Suprapubic skin (tissue), 4 donors: Measurements from ENCODE around the gene ACOX3. TPM values are rescaled to one million over a fixed set of nuclear protein-coding genes. Genes with fewer than 3 reads are reported as not detected.

ENCODE experiments used
- DNase-seq, 2 donors: peaks; one replicate each; pipeline ENCODE4 v3.0.0-alpha.2; 2019; ENCODE audit warnings: low spot score in 2 of 2
- H3K27ac ChIP-seq: fragments of 200-600 bp; sonication (generic); one replicate; pipeline ENCODE4 v1.5.1; 2019
- H3K27me3 ChIP-seq: fragments of 200-600 bp; sonication (generic); one replicate; pipeline ENCODE4 v1.5.1; 2019
- H3K36me3 ChIP-seq: fragments of 200-600 bp; sonication (generic); one replicate; pipeline ENCODE4 v1.5.1; 2019
- H3K4me1 ChIP-seq: fragments of 200-600 bp; sonication (generic); one replicate; pipeline ENCODE4 v1.5.1; 2019
- H3K4me3 ChIP-seq: fragments of 200-600 bp; sonication (generic); one replicate; pipeline ENCODE4 v1.5.1; 2019; ENCODE audit warnings: mild to moderate bottlenecking
- H3K9me3 ChIP-seq: fragments of 200-600 bp; sonication (generic); one replicate; pipeline ENCODE4 v1.5.1; 2019
- EP300 ChIP-seq: sonication (generic); formaldehyde crosslinking; IDR thresholded peaks from one replicate; pipeline ENCODE4 v1.6.1; 2017; ENCODE audit warnings: antibody characterized with exemption
- POLR2A ChIP-seq, 2 donors: fragments of 450-650 bp; IDR thresholded peaks; one replicate each; pipeline ENCODE4 v1.6.1; 2017; ENCODE audit warnings: antibody characterized with exemption in 2 of 2, mild to moderate bottlenecking in 2 of 2, moderate library complexity in 2 of 2
- POLR2AphosphoS5 ChIP-seq, 3 donors: sonication (generic); formaldehyde crosslinking; IDR thresholded peaks; one replicate each; pipeline ENCODE4 v1.6.1; 2017; ENCODE audit warnings: antibody characterized with exemption in 3 of 3
- WGBS: methylation state at CpG from one replicate; pipeline ENCODE4 v1.1.5; 2018; 5-methylcytosine and 5-hydroxymethylcytosine counted together
- total RNA-seq, 4 donors: library from RNA; depleted of rRNA; stranded (reverse); fragments of >200 nt; gene quantifications; one replicate each; pipeline ENCODE4 v1.1.0, GENCODE V29; 2016
- TF ChIP-seq, protein P1 (sequence below), 2 donors: fragments of 200-600 bp in 1 of 2; fragments of 450-650 bp in 1 of 2; sonication (generic) in 1 of 2; IDR thresholded peaks; one replicate each; pipeline ENCODE4 v1.5.1; 2016 to 2019; ENCODE audit warnings: antibody characterized with exemption in 2 of 2, mild to moderate bottlenecking in 1 of 2, moderate library complexity in 1 of 2

The ACOX3 gene
- total RNA-seq, 4 donors from 2014 or later = 33.9 to 73.5 (median 54.3) TPM

DNA sequence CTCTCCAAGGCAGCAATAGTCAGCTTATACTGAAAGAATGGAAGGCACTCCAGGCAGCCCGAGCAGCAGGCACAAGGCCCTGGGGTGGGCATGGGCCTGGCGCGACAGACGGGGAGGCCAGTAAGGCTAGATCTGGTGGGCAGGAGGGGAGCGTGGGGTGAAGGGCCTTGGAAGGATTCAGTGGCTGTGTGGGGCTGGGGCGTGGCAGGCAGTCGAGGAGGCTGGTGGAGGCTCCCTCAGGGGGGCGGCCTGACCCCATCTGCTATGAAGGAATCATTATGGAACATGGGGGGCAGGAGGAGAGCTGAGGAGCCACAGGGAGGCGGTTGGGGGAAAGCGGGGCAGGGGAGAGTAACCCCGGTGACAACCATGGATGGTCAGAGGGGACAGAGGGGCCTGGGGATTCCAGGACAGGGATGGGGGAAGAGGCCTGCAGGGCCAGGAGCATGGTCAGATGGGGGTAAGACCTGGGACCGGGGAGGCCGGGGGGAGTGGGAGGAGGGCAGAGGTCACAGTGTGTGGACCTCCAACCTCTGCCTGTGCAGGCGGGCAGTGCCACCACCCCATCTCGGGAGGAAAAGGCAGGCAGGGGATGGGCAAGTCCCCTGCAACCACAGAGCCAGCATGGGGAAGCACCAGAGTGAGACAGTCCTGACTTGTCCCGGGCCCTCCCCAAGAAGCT is 70.3 kb downstream of the ACOX3 start:
- peaks cover 53% of the 10 kb centered on the region for H3K36me3 ChIP-seq
- WGBS = 92% methylated on average over 16 of the region's 16 CpGs
- no peaks in the 10 kb centered on the region for H3K27me3 ChIP-seq
- TF ChIP-seq EP300 (no peak), POLR2A (IDR thresholded peaks at IDR 0.05) (no peak), POLR2AphosphoS5 (IDR thresholded peaks at IDR 0.05) (no peak)
- TF ChIP-seq, protein P1, sequence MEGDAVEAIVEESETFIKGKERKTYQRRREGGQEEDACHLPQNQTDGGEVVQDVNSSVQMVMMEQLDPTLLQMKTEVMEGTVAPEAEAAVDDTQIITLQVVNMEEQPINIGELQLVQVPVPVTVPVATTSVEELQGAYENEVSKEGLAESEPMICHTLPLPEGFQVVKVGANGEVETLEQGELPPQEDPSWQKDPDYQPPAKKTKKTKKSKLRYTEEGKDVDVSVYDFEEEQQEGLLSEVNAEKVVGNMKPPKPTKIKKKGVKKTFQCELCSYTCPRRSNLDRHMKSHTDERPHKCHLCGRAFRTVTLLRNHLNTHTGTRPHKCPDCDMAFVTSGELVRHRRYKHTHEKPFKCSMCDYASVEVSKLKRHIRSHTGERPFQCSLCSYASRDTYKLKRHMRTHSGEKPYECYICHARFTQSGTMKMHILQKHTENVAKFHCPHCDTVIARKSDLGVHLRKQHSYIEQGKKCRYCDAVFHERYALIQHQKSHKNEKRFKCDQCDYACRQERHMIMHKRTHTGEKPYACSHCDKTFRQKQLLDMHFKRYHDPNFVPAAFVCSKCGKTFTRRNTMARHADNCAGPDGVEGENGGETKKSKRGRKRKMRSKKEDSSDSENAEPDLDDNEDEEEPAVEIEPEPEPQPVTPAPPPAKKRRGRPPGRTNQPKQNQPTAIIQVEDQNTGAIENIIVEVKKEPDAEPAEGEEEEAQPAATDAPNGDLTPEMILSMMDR (IDR thresholded peaks at IDR 0.05) = no peak
- no peaks in the 10 kb centered on the region for H3K4me1 ChIP-seq
- no peak overlapping the region for H3K27ac ChIP-seq
- H3K4me3 ChIP-seq = no peak overlapping the region
- no peak for DNase-seq
- H3K9me3 ChIP-seq = no peaks in the 10 kb centered on the region

DNA sequence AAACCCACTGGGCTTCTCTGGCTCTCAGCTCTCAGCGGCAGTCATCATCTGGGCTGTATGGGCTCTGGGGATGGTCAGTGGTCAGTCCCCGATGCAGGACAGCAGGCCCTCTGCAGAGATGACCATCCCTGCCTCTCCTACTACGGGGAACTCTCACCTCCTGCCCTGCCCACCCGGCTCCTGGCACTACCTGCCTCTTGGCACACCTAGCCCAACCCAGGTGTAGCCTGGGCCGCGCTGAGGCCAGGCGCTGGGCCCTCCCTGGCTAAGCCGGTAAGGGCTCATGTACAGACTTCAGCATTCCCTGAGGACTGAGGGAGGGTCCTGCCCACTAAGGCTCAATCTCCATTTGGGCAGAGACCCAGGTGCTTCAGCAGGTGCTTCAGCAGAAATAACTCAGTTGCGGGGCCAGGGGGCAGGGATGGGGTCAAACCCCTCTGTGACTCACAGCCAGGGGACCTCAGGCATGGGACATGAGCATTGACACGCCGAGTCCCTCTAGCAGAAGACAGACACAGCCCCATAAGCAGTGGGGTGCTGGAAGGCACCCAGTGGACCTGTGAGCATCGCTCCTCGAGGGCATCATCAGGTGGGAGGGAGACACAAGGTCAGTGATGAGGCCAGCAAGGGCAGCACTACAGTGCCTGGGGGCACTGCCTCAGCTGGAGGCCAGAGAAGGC is 71.0 kb downstream of the ACOX3 start:
- Histone ChIP-seq H3K36me3 (peaks cover 53% of the 10 kb centered on the region), H3K9me3 (no peaks in the 10 kb centered on the region), H3K27ac (no peak overlapping the region), H3K4me3 (no peak overlapping the region), H3K4me1 (no peaks in the 10 kb centered on the region), H3K27me3 (no peaks in the 10 kb centered on the region)
- TF ChIP-seq EP300 (no peak), POLR2A (IDR thresholded peaks at IDR 0.05) (no peak), POLR2AphosphoS5 (IDR thresholded peaks at IDR 0.05) (no peak)
- TF ChIP-seq, protein P1 (IDR thresholded peaks at IDR 0.05) = no peak
- WGBS = 100% methylated on average over 5 of the region's 13 CpGs
- DNase-seq = no peak

DNA sequence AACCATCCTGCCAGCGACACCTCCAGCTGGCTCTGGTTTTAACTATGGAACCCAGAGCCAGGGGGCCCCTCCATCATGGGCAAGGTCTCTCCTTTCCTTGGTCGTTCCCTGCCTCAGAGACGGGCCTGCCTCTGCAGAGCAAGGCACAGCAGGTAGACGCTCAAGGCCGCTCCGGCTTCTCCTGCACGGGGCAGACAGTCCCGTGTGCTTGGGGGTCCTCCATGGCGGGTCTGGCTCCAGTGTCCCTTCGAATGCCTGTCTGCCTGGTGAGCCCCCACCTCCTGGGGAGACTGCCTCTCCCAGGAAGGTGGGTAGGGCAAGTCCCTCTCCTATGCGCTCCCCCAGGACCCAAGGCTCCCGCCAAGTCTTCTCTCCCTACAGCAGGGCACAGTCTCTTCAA is 71.5 kb downstream of the ACOX3 start:
- 90% methylated on average over 3 of the region's 12 CpGs for WGBS
- Histone ChIP-seq H3K9me3 (no peaks in the 10 kb centered on the region), H3K4me1 (no peaks in the 10 kb centered on the region), H3K27me3 (no peaks in the 10 kb centered on the region), H3K36me3 (peaks cover 47% of the 10 kb centered on the region), H3K27ac (no peak overlapping the region), H3K4me3 (no peak overlapping the region)
- no peak for DNase-seq
- no peak for TF ChIP-seq POLR2AphosphoS5 (IDR thresholded peaks at IDR 0.05)
- TF ChIP-seq, protein P1 (IDR thresholded peaks at IDR 0.05) = no peak
- TF ChIP-seq POLR2A (IDR thresholded peaks at IDR 0.05) = no peak
- TF ChIP-seq EP300 = no peak

DNA sequence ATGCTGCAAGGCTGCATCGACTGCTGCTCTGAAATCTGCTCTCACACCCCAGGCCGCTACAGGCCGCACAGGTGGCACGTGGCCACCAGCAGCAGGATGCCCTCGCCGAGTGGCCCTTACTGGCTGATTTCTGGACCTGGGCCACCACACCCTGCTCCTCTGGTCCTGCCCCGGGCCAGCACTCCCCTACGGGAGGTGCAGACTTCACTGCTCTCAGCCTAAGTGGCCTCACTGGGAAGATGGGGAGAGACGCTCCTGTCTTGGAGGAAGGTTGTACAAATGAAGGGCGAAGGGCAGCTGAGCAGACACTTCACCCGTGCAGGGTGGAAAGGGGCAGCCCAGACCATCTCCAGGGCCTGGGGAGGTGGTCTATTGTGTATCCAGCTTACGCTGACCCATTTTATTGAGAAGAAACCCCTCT is 72.5 kb downstream of the ACOX3 start:
- no peak for TF ChIP-seq POLR2AphosphoS5 (IDR thresholded peaks at IDR 0.05)
- TF ChIP-seq POLR2A (IDR thresholded peaks at IDR 0.05) = no peak
- TF ChIP-seq, protein P1 (IDR thresholded peaks at IDR 0.05) = no peak
- TF ChIP-seq EP300 = no peak
- no peak for DNase-seq
- WGBS = 99% methylated on average over 9 of the region's 12 CpGs
- Histone ChIP-seq H3K36me3 (peaks cover 38% of the 10 kb centered on the region), H3K27ac (no peak overlapping the region), H3K4me3 (no peak overlapping the region), H3K4me1 (no peaks in the 10 kb centered on the region), H3K27me3 (no peaks in the 10 kb centered on the region), H3K9me3 (no peaks in the 10 kb centered on the region)

DNA sequence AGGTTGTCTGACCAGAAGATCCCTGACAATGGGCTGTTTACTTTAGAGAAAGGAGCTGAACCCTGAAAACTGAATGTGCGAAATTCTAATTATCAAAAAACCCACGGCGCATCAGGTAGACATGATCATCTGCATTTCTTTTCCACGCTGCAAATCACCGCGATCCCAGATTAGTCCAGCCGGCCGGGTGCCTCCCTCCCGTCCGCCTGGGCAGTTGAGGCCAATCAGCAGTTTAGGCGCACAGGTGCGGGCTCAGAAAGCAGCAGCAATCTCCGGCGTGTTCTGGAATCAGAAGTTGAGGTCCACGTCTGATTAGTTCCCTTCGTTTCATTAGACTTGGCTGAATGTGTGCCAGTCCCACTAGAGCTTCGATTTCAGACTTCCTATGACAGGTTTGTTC is 73.9 kb downstream of the ACOX3 start:
- H3K27ac ChIP-seq = no peak overlapping the region
- no peaks in the 10 kb centered on the region for H3K9me3 ChIP-seq
- H3K27me3 ChIP-seq = no peaks in the 10 kb centered on the region
- DNase-seq = no peak
- 90% methylated on average over 17 of the region's 17 CpGs for WGBS
- H3K4me3 ChIP-seq = no peak overlapping the region
- TF ChIP-seq POLR2A (IDR thresholded peaks at IDR 0.05) (no peak), EP300 (no peak), POLR2AphosphoS5 (IDR thresholded peaks at IDR 0.05) (no peak)
- TF ChIP-seq, protein P1 (IDR thresholded peaks at IDR 0.05) = no peak
- peaks cover 30% of the 10 kb centered on the region for H3K36me3 ChIP-seq
- no peaks in the 10 kb centered on the region for H3K4me1 ChIP-seq
